ENCODE measurements around the gene KSR1. TPM values are rescaled to one million over a fixed set of nuclear protein-coding genes. Genes with fewer than 3 reads are reported as not detected.

KSR1 gene
- polyA plus RNA-seq, 1 donor from 2014 or later, result 9.2 TPM

- Histone ChIP-seq H3K9me2 (ENCODE audit: insufficient read depth, low read length) (no peaks in the 10 kb centered on the region), H3K27me3 (ENCODE audit: insufficient read depth, low read depth, low read length) (no peaks in the 10 kb centered on the region), H3K4me2 (ENCODE audit: low read length) (no peak overlapping the region), H3K4me3 (ENCODE audit: low read length) (no peak overlapping the region), H3K79me2 (replicated peaks; ENCODE audit: insufficient read depth, low read length) (no peaks in the 10 kb centered on the region), H3K27ac (ENCODE audit: low read length) (no peak overlapping the region), H2AFZ (ENCODE audit: low read depth, low read length) (no peak overlapping the region), H3K9me3 (ENCODE audit: low read length) (no peaks in the 10 kb centered on the region), H3K9ac (ENCODE audit: low read length) (no peak overlapping the region), H3F3A (ENCODE audit: insufficient read depth, low read length, poor library complexity, severe bottlenecking) (no peaks in the 10 kb centered on the region), H3K36me3 (ENCODE audit: insufficient read depth, low read length) (no peaks in the 10 kb centered on the region), H4K20me1 (ENCODE audit: insufficient read depth) (no peaks in the 10 kb centered on the region)
- no peak for TF ChIP-seq EZH2 (IDR thresholded peaks at IDR 0.05; ENCODE audit: borderline replicate concordance, insufficient read depth, low read length, poor library complexity, severe bottlenecking)
- TF ChIP-seq MXI1 (conservative IDR thresholded peaks at IDR 0.05; ENCODE audit: poor library complexity, severe bottlenecking), result no peak
- no peak for TF ChIP-seq REST (IDR thresholded peaks at IDR 0.05; ENCODE audit: borderline replicate concordance)
- no peak for TF ChIP-seq POLR2AphosphoS5 (IDR thresholded peaks at IDR 0.05)
- TF ChIP-seq RAD21 (conservative IDR thresholded peaks at IDR 0.05), result no peak
- no peak for TF ChIP-seq TAF1 (IDR thresholded peaks at IDR 0.05; ENCODE audit: low read depth)
- no peak for TF ChIP-seq SMC3 (conservative IDR thresholded peaks at IDR 0.05; ENCODE audit: poor library complexity)
- no peak for TF ChIP-seq EP300 (conservative IDR thresholded peaks at IDR 0.05; ENCODE audit: poor library complexity, severe bottlenecking)
- no peak for TF ChIP-seq CTCF (IDR thresholded peaks at IDR 0.05; ENCODE audit: poor library complexity, severe bottlenecking)
Measured at GRCh38 chr17:27568216-27568615, 112.0 kb downstream of the KSR1 start.

GRCh38 chr17:27568811-27569210, 112.6 kb downstream of the KSR1 start:
- no peaks in the 10 kb centered on the region for H3K27me3 ChIP-seq (ENCODE audit: insufficient read depth, low read depth, low read length)
- H4K20me1 ChIP-seq (ENCODE audit: insufficient read depth), result no peaks in the 10 kb centered on the region
- no peaks in the 10 kb centered on the region for H3F3A ChIP-seq (ENCODE audit: insufficient read depth, low read length, poor library complexity, severe bottlenecking)
- no peaks in the 10 kb centered on the region for H3K36me3 ChIP-seq (ENCODE audit: insufficient read depth, low read length)
- H3K4me2 ChIP-seq (ENCODE audit: low read length), result no peak overlapping the region
- no peaks in the 10 kb centered on the region for H3K9me2 ChIP-seq (ENCODE audit: insufficient read depth, low read length)
- TF ChIP-seq EZH2 (IDR thresholded peaks at IDR 0.05; ENCODE audit: borderline replicate concordance, insufficient read depth, low read length, poor library complexity, severe bottlenecking) (no peak), POLR2AphosphoS5 (IDR thresholded peaks at IDR 0.05) (no peak), SMC3 (conservative IDR thresholded peaks at IDR 0.05; ENCODE audit: poor library complexity) (no peak), CTCF (IDR thresholded peaks at IDR 0.05; ENCODE audit: poor library complexity, severe bottlenecking) (no peak), RAD21 (conservative IDR thresholded peaks at IDR 0.05) (no peak), REST (IDR thresholded peaks at IDR 0.05; ENCODE audit: borderline replicate concordance) (no peak), TAF1 (IDR thresholded peaks at IDR 0.05; ENCODE audit: low read depth) (no peak)
- no peaks in the 10 kb centered on the region for H3K9me3 ChIP-seq (ENCODE audit: low read length)
- H3K4me3 ChIP-seq (ENCODE audit: low read length), result no peak overlapping the region
- no peak overlapping the region for H3K27ac ChIP-seq (ENCODE audit: low read length)
- no peak overlapping the region for H3K9ac ChIP-seq (ENCODE audit: low read length)
- no peak overlapping the region for H2AFZ ChIP-seq (ENCODE audit: low read depth, low read length)
- no peaks in the 10 kb centered on the region for H3K79me2 ChIP-seq (replicated peaks; ENCODE audit: insufficient read depth, low read length)
